ENCODE measurements around the gene ACSL5. TPM values are rescaled to one million over a fixed set of nuclear protein-coding genes. Genes with fewer than 3 reads are reported as not detected.

Gene ACSL5
- total and polyA plus RNA-seq, 2 of the 8 experiments (the other 6 are each of a cell fraction or from before 2014, with no cell fraction given) = not detected

DNA sequence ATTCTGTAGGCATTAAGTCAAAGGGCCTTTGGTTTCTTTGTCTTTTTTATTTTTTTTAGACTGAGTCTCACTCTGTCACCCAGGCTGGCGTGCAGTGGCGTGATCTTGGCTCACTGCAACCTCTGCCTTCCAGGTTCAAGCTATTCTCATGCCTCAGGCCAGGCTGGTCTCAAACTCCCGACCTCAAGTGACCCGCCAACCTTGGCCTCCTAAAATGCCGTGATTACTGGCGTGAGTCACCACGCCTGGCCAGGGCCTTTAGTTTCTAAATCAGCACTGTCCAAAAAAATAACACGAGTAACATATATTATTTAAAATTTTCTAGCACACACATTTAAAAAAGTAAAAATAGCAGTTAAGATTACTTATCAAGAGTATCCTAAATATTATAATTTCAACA lies 11.1 kb upstream of the ACSL5 start:
- H2AFZ ChIP-seq (ENCODE audit: low read length) = no peak overlapping the region
- H3K23me2 ChIP-seq (ENCODE audit: low read depth, low read length) = no peaks in the 10 kb centered on the region
- ChIA-PET CTCF (ENCODE audit: partially characterized antibody) (interaction anchor here (0.8 to 1.6 kb wide), 2 partner anchors 9 to 14 kb away, joined by 3 to 6 read pairs; no protein-coding TSS in a partner anchor), POLR2A (ENCODE audit: partially characterized antibody) (no interaction called here)
- H2BK120ac ChIP-seq (replicated peaks; ENCODE audit: low read depth, low read length) = no peak overlapping the region
- no peak overlapping the region for H4K5ac ChIP-seq (ENCODE audit: insufficient read length, low read depth, low read length)
- no peaks in the 10 kb centered on the region for H3K79me2 ChIP-seq (ENCODE audit: control insufficient read depth in 1 of 2, insufficient read depth in 2 of 2, low read length in 2 of 2)
- H3K4me2 ChIP-seq (ENCODE audit: insufficient read depth in 1 of 2, low read depth in 2 of 2, low read length in 2 of 2) = no peak overlapping the region
- H3K27ac ChIP-seq (ENCODE audit: low read depth, low read length) = no peak overlapping the region
- H3K79me1 ChIP-seq (ENCODE audit: low read depth, low read length) = no peaks in the 10 kb centered on the region
- no peak overlapping the region for H3K14ac ChIP-seq (ENCODE audit: insufficient read length)
- H3K4me3 ChIP-seq (ENCODE audit: extremely low read depth in 1 of 4, insufficient read depth in 2 of 4, low read depth in 3 of 4, low read length in 4 of 4) = no peak overlapping the region
- H3K56ac ChIP-seq (replicated peaks; ENCODE audit: insufficient read length, low read depth, low read length) = no peak overlapping the region
- no peak overlapping the region for H3K18ac ChIP-seq (ENCODE audit: extremely low read depth, low read length)
- H2AK5ac ChIP-seq (ENCODE audit: low read depth, low read length) = no peak overlapping the region
- H3K9me3 ChIP-seq (ENCODE audit: insufficient read depth in 2 of 2, low read depth in 1 of 2, low read length in 1 of 2) = no peaks in the 10 kb centered on the region
- peaks cover 0 to 3% (median under 1%) of the 10 kb centered on the region in 4 experiments; a peak in 4 of 7 replicates for H3K27me3 ChIP-seq (replicated peaks in 1 of 4; ENCODE audit: control insufficient read depth in 3 of 4, extremely low read depth in 1 of 4, insufficient read depth in 3 of 4, low read length in 3 of 4)
- H3K36me3 ChIP-seq (ENCODE audit: control insufficient read depth in 2 of 4, insufficient read depth in 4 of 4, low read length in 3 of 4) = no peaks in the 10 kb centered on the region
- no peak overlapping the region for H3K23ac ChIP-seq (ENCODE audit: insufficient read length)
- no peak overlapping the region for H4K8ac ChIP-seq (ENCODE audit: extremely low read depth, insufficient read depth, low read length)
- TF ChIP-seq CBX5 (IDR thresholded peaks at IDR 0.05; ENCODE audit: low read depth, low read length) (no peak), JUN (IDR thresholded peaks at IDR 0.05; ENCODE audit: low read depth, low read length) (no peak), BACH1 (IDR thresholded peaks at IDR 0.05; ENCODE audit: low read length) (no peak), SRF (IDR thresholded peaks at IDR 0.05; ENCODE audit: low read depth, low read length) (no peak), HDAC6 (IDR thresholded peaks at IDR 0.05; ENCODE audit: low read depth, low read length) (no peak), CTBP2 (IDR thresholded peaks at IDR 0.05; ENCODE audit: borderline replicate concordance, insufficient read depth, insufficient read length, low read length) (no peak), SP1 (IDR thresholded peaks at IDR 0.05; ENCODE audit: low read depth, low read length) (no peak), FOSL1 (IDR thresholded peaks at IDR 0.05; ENCODE audit: insufficient read depth, low read depth, low read length) (no peak)
- FAIRE-seq = no peak
- no peak overlapping the region for H2BK12ac ChIP-seq (ENCODE audit: low read depth, low read length)
- H2BK5ac ChIP-seq (ENCODE audit: low read depth, low read length) = no peak overlapping the region
- DNase-seq (ENCODE audit: low read depth in 1 of 2, low spot score in 2 of 2) = no peak
- H2BK20ac ChIP-seq (ENCODE audit: low read length) = no peak overlapping the region
- H3K4ac ChIP-seq (replicated peaks; ENCODE audit: insufficient read length, low read depth, low read length) = no peak overlapping the region
- H4K20me1 ChIP-seq (replicated peaks in 1 of 2; ENCODE audit: control insufficient read depth in 1 of 2, insufficient read depth in 2 of 2, low read length in 2 of 2) = no peaks in the 10 kb centered on the region
- H4K91ac ChIP-seq (replicated peaks; ENCODE audit: insufficient read length, low read length) = no peak overlapping the region
- 93% methylated on average over 8 of the region's 8 CpGs; no CpG with 5 or more reads in 1 of the 2 experiments for WGBS, 2 experiments (ENCODE audit: extremely low coverage in 1 of 2, insufficient coverage in 1 of 2, insufficient read length in 1 of 2, insufficient replicate concordance in 2 of 2, low coverage in 1 of 2, low lambda C conversion rate in 2 of 2, missing lambda C conversion rate in 1 of 2)
- H3K4me1 ChIP-seq (replicated peaks in 1 of 4; ENCODE audit: control insufficient read depth in 3 of 4, insufficient read depth in 4 of 4, low read length in 3 of 4) = no peaks in the 10 kb centered on the region
- H2BK15ac ChIP-seq (ENCODE audit: low read length) = no peak overlapping the region
- H3K9ac ChIP-seq (replicated peaks in 1 of 4; ENCODE audit: extremely low read depth in 1 of 4, low read depth in 3 of 4, low read length in 3 of 4) = no peak overlapping the region
